Measurements from ENCODE around the gene ITPRID2. TPM values are rescaled to one million over a fixed set of nuclear protein-coding genes. Genes with fewer than 3 reads are reported as not detected.

ITPRID2 gene
- total RNA-seq, 1 experiment from 2014 or later, result 140 TPM

- no peak for DNase-seq (ENCODE audit: low read depth)
These were observed 9.1 kb upstream of the ITPRID2 start for GRCh38 chr2:181882246-181883020.

- no peak for DNase-seq (ENCODE audit: low read depth)
These were observed 6.9 kb upstream of the ITPRID2 start for GRCh38 chr2:181884601-181885000.

GRCh38 chr2:181885096-181885495 is 6.4 kb upstream of the ITPRID2 start:
- no peak for DNase-seq (ENCODE audit: low read depth)

GRCh38 chr2:181886192-181886591 is 5.3 kb upstream of the ITPRID2 start:
- DNase-seq (ENCODE audit: low read depth), result no peak

- DNase-seq (ENCODE audit: low read depth), result no peak
These were observed 4.5 kb upstream of the ITPRID2 start for GRCh38 chr2:181887045-181887444.

- no peak for DNase-seq (ENCODE audit: low read depth)
These were observed 1.8 kb upstream of the ITPRID2 start for GRCh38 chr2:181889776-181890175.

GRCh38 chr2:181890271-181890670 is 1.3 kb upstream of the ITPRID2 start:
- no peak for DNase-seq (ENCODE audit: low read depth)

GRCh38 chr2:181891966-181892798 is 652 bp downstream of the ITPRID2 start:
- DNase-seq (ENCODE audit: low read depth), result peak; percentile 83

- peak; percentile 22 for DNase-seq (ENCODE audit: low read depth)
These were observed 1.4 kb downstream of the ITPRID2 start for GRCh38 chr2:181892799-181893435.

- DNase-seq (ENCODE audit: low read depth), result no peak
These were observed 2.9 kb downstream of the ITPRID2 start for GRCh38 chr2:181894381-181894780.

GRCh38 chr2:181895818-181896217 is 4.3 kb downstream of the ITPRID2 start:
- no peak for DNase-seq (ENCODE audit: low read depth)

- DNase-seq (ENCODE audit: low read depth), result no peak
These were observed 4.8 kb downstream of the ITPRID2 start for GRCh38 chr2:181896286-181896685.

- no peak for DNase-seq (ENCODE audit: low read depth)
These were observed 8.6 kb downstream of the ITPRID2 start for GRCh38 chr2:181900007-181900651.

GRCh38 chr2:181902625-181903024 is 11.1 kb downstream of the ITPRID2 start:
- peak; percentile 40 for DNase-seq (ENCODE audit: low read depth)

- peak; percentile 51 for DNase-seq (ENCODE audit: low read depth)
These were observed 12.6 kb downstream of the ITPRID2 start for GRCh38 chr2:181904022-181904632.

GRCh38 chr2:181907057-181907456 is 15.5 kb downstream of the ITPRID2 start:
- DNase-seq (ENCODE audit: low read depth), result no peak

- DNase-seq (ENCODE audit: low read depth), result no peak
These were observed 16.1 kb downstream of the ITPRID2 start for GRCh38 chr2:181907635-181908034.

- DNase-seq (ENCODE audit: low read depth), result no peak
These were observed 18.7 kb downstream of the ITPRID2 start for GRCh38 chr2:181910028-181910831.

- no peak for DNase-seq (ENCODE audit: low read depth)
These were observed 20.3 kb downstream of the ITPRID2 start for GRCh38 chr2:181911830-181912229.

- no peak for DNase-seq (ENCODE audit: low read depth)
These were observed 23.6 kb downstream of the ITPRID2 start for GRCh38 chr2:181915102-181915501.

All from RPMI7951 (cell line).